NCI-H1436 (cell line): ENCODE measurements around the gene CALML6.
"Not testable (repeated sequence)": the region's sequence is repeated elsewhere in the genome, so short reads cannot be mapped to it uniquely, and the experiment has no call there.

Experiments
- DNase-seq: peaks from one replicate; lab custom pipeline; 2025; lab: John Stamatoyannopoulos, UW

Gene CALML6

GRCh38 chr1:1925437-1926345, 10.6 kb downstream of the CALML6 start:
- no peak for DNase-seq

GRCh38 chr1:1926346-1926811, 11.3 kb downstream of the CALML6 start:
- DNase-seq: no peak

DNA sequence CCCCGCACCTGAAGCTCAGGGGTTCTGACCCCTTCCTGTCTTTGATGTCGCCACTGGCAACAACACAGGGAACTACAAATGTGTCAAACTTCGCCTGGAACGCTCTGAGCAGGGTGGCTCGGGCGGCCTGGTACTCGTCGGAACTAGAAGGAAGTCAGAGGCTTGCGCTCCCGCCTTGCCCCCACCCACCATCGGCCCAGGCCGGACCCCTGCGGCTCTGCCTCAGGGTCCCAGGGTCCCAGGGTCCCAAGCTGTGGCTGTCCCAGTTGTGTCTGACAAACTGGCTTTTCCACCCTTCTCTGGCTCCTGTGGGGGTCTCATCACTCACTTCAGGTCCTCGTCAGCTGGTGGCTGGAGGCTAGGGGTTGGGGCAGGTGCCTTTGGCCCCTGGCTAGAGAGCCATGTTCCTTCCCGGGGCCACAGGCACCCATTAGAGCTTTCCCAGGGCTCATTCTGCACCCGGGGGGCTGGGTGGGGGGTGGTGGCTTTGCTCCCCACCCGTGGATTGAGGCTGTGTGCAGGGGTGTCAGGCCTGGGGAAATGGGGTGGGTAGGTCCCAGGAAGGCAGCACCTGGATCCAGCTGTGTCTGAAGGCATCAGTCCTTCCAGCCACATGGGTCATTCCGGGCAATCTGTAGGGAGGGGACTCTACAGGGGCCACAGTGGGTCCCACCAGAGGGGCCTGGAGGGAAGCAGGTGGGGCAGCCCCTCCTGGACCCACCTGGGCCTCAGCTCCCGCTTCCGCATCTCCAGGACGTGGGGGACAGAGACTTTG, 12.0 kb downstream of the CALML6 start:
- DNase-seq: no peak

GRCh38 chr1:1927751-1928150, 12.7 kb downstream of the CALML6 start:
- DNase-seq: no peak

GRCh38 chr1:1928231-1929101, 13.4 kb downstream of the CALML6 start:
- no peak for DNase-seq

DNA sequence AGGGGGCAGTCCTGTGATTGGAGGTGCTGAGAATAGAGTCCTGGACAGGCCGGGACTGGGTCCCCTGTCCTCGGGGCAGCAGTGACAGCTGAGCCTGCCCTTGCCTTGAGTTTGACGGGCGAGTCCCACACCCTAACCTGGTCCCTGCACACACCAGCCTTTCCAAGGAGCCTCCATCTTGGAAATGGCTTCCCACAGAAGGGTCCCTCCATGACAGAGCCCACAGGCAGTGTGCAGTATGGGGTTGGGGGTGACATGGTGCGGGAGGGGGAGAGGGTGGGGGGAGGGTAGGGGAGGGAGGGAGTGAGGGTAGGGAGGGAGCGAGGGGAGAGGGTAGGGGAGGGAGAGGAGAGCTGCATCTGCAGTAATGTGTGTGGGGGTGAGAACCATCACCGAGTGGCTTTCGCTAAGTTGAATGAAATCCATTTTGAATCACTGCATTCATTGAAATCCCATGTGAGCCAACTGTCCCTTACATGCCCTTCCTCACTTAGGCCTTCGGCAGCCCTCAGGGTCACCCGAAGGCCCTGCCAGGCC, 14.1 kb downstream of the CALML6 start:
- DNase-seq: no peak

DNA sequence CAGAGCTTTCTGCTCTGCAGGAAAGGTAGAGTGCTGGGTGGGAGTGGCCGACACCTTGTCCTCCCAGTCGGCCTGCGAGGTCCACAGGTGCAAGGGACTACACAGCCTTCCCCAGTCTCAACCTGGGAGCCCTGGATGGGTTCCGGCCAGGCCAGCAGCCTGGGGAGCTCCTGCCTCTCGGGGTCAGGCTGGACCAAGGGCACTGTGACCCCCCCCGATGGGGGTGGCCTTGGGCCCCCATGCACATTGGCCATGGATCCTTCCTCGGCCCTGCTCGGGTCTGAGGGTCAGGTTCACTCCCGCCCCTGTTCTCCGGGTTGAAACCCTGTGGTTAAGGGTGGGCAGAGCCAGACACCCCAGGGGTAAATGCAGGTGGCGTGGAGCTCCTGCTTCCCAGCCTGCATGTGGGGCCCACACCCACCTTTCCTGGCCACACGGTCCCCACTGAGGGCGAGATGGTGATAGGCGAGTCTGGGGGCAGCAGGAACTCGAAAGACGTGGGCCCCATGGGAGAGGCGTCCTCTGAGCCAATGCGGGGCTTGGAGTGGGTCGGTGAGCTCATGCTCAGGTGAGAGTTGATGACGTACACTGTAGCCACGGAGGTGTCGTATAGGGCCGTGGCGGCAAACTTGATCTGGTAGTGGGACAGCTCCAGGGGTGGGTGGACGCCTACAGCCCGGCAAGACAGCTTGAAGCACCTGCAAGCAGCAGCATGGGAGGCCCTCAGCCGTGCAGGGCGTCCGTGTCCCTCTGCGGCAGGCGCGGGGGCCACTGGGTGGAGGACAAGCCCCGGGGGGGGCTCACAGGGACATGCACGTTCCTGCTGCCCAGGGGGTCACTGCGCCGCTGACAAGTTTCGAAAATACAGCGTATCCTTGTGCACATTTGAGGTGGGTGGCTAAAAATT, 14.8 kb downstream of the CALML6 start:
- DNase-seq: no peak

DNA sequence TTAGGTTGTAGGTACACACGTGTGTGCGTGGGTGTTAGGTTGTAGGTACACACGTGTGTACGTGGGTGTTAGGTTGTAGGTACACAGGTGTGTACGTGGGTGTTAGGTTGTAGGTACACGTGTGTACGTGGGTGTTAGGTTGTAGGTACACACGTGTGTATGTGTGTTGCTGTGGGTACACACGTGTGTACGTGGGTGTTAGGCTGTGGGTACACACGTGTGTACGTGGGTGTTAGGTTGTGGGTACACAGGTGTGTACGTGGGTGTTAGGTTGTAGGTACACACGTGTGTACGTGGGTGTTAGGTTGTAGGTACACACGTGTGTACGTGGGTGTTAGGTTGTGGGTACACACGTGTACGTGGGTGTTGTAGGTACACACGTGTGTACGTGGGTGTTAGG, 19.8 kb downstream of the CALML6 start:
- not testable (repeated sequence) for DNase-seq

- DNase-seq: no peak
Observed at GRCh38 chr1:1937061-1937460, 22.0 kb downstream of the CALML6 start.

GRCh38 chr1:1937549-1938275, 22.7 kb downstream of the CALML6 start:
- DNase-seq: no peak

DNA sequence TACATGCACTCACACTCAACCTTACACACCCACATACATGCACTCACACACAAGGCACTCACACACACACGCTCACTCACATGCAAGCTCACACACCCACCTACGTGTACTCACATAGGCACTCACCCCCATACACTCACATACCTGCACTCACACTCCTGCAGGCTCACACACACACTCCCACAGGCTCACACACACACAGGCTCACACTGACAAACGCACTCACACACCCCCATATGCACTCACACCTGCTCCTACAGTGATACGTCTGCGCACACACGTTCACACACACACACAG, 23.2 kb downstream of the CALML6 start:
- DNase-seq: no peak

DNA sequence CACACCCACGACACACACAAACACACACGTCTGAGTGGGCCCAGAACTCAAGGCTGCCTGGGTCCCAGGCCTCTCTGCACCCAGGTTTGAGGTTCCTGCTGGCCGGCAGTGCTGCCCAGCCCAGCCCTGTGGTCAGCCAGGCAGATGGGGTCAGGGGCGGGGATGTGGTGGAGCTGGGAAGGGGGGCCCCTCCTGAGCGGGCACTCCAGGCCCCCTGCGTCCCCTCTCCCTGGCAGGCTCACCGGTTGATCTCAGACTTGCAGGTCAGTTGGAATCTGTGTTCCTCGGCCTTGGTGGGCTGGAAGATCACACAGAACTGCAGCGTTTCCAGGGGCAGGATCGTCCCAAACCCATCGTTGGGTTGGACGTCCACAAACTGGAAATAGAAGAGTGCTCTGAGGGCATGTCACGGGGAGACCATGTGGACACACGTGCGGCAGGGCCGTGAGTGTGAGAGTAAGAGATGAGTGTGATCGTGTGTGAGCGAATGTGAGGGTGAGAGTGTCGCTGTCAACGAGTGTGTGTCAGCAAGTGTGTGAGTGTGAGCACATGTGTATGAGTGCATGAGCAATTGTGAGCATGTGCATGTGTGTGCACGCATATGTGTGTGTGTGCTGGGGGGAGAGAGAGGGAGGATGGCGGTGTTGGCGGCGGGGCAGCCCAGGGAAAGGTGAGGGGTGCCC, 23.7 kb downstream of the CALML6 start:
- DNase-seq: no peak

DNA sequence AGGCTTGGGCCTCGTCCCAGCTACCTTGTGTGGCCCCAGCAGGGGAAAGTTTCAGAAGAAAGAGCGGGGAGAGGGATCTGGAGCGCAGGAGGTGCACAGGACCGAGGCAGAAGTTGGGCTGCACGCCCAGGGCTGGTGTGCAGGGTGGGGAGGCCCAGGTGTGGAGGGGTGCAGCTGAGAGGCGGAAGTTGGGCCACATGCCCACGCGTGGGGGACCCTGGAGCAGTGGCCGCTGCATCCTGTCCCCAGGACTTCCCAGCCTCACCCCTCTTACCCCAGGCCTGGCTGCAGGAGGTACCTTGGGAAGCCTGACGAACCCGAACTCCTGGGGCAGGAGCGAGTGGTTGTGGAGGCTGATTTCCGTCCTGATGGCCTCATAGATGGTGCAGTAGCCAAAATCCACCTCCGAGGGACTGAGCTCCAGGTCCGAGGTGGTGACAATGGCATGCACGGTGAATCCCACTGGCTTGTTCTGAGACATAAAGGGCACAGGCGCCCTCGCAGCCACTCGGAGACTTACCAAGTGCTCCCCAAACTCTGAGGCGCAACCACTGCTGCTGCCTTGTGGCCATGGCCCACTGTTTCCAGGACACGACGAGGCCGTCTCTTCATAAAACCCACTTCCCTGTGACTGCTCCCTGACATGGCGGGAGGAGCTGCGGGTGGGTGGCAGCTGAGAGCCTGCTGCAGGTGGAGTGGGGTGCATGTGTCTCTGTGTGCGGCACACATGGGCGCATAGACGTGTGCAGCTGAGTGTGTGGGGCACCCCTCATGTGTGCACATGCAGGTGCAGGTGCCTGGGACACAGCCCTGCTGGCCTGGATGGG, 24.4 kb downstream of the CALML6 start:
- no peak for DNase-seq

GRCh38 chr1:1940123-1940425, 25.0 kb downstream of the CALML6 start:
- no peak for DNase-seq

DNA sequence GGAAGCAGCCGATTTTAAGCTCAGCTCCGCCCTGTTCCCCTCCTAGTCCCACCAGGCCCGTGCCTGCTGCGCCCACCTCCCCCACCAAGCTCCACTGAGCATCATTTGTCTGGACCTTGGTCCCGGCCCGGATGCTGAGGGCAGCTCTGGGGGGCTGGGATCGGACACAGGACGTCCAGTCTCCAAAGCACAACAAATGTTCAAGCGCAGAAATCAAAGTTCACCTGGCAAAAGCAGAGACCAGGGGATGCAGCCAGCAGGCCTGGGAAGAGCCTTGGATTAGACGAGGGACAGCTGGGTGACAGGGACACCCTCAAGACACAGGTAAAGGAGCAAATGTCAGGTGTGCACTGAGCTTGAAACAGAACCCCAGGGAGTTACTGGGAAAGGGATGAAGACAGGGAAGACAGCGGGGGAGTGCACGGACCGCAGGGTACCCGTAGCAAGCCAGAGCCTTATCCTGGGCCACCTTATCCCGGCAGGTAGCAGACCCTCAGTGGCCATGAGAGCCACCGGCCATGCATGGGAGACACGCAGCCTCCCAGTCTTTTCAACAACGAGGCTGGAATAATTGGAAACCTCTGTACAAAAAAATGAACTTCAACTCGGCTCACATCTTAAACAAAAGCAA, 26.3 kb downstream of the CALML6 start:
- no peak for DNase-seq

GRCh38 chr1:1941868-1942752, 27.1 kb downstream of the CALML6 start:
- no peak for DNase-seq
